Testis (tissue), 3 donors: ENCODE data around the gene SIPA1L3. TPM values are rescaled to one million over a fixed set of nuclear protein-coding genes. Genes with fewer than 3 reads are reported as not detected.

Experiments
- DNase-seq: peaks from one replicate; pipeline ENCODE4 v3.0.0-alpha.2; 2019
- H3K27ac ChIP-seq, 2 donors: fragments of 200-600 bp; sonication (generic); one replicate each; pipeline ENCODE4 v1.5.1; 2019
- H3K27me3 ChIP-seq: fragments of 200-600 bp; sonication (generic); one replicate; pipeline ENCODE4 v1.5.1; 2019
- H3K36me3 ChIP-seq: fragments of 200-600 bp; sonication (generic); one replicate; pipeline ENCODE4 v1.5.1; 2017; ENCODE audit warnings: low read depth; ENCODE audit errors: missing control alignments
- H3K4me1 ChIP-seq: fragments of 200-600 bp; sonication (generic); one replicate; pipeline ENCODE4 v1.5.1; 2019
- H3K4me3 ChIP-seq, 2 donors: fragments of 200-600 bp; sonication (generic); one replicate each; pipeline ENCODE4 v1.5.1; 2017 to 2019
- H3K9me3 ChIP-seq: fragments of 200-600 bp; sonication (generic); one replicate; pipeline ENCODE4 v1.5.1; 2017
- CTCF ChIP-seq, 3 experiments: fragments of 450-650 bp in 2 of 3; fragments of 200-600 bp in 1 of 3; sonication (generic) in 1 of 3; IDR thresholded peaks; one replicate each; pipeline ENCODE4 v1.5.1; 2016 to 2019; ENCODE audit warnings: antibody characterized with exemption in 3 of 3, mild to moderate bottlenecking in 2 of 3, moderate library complexity in 1 of 3
- POLR2A ChIP-seq: fragments of 450-650 bp; IDR thresholded peaks from one replicate; pipeline ENCODE4 v1.6.1; 2017; ENCODE audit warnings: antibody characterized with exemption, mild to moderate bottlenecking, moderate library complexity
- WGBS, 2 donors: methylation state at CpG; one replicate each; pipeline ENCODE4 v1.1.5; 2018; 5-methylcytosine and 5-hydroxymethylcytosine counted together
- intact Hi-C: fragments of 100-400 bp; cut with DNase I; formaldehyde crosslinking; loops from one replicate; pipeline ENCODE4 v1.15.1; 2023; ENCODE audit warnings: low total_unique reads
- polyA plus RNA-seq: library from polyadenylated mRNA; stranded (reverse); fragments of 350-450 nt; fragmentation: Illumina TruSeq; extraction: RNeasy Lipid Tissue Mini Kit (QIAGEN cat#74804); gene quantifications from one replicate; pipeline ENCODE4 v1.2.3, GENCODE V29; 2014; ENCODE audit warnings: low read depth, low replicate concordance; ENCODE audit not compliant: insufficient read depth
- total RNA-seq, 2 donors: library from RNA; depleted of rRNA; stranded (reverse); fragments of >200 nt; gene quantifications; one replicate each; pipeline ENCODE4 v1.2.3, GENCODE V29; 2016

SIPA1L3 gene
- total and polyA plus RNA-seq, 3 donors from 2014 or later, result 21.1 to 47.6 (median 43.7) TPM

GRCh38 chr19:38172001-38172400, 265.0 kb downstream of the SIPA1L3 start:
- Histone ChIP-seq H3K27me3 (no peaks in the 10 kb centered on the region), H3K4me3 (no peak overlapping the region), H3K36me3 (no peaks in the 10 kb centered on the region), H3K9me3 (no peaks in the 10 kb centered on the region), H3K27ac (no peak overlapping the region), H3K4me1 (no peaks in the 10 kb centered on the region)
- DNase-seq, result no peak
- intact Hi-C loops, result no loop called here
- no peak for TF ChIP-seq CTCF (IDR thresholded peaks at IDR 0.05)
- WGBS, 2 donors, result 89 to 92% methylated on average over 8 of the region's 8 CpGs

- Histone ChIP-seq H3K9me3 (no peaks in the 10 kb centered on the region), H3K27me3 (no peaks in the 10 kb centered on the region), H3K4me3 (no peak overlapping the region), H3K4me1 (no peaks in the 10 kb centered on the region), H3K27ac (no peak overlapping the region), H3K36me3 (no peaks in the 10 kb centered on the region)
- WGBS, 2 donors, result 87 to 94% methylated on average over 8 to 20 of the region's 22 CpGs
- intact Hi-C loops, result no loop called here
- no peak for DNase-seq
- no peak for TF ChIP-seq POLR2A
- no peak for TF ChIP-seq CTCF (IDR thresholded peaks at IDR 0.05)
Measured at GRCh38 chr19:38173291-38174041, 266.5 kb downstream of the SIPA1L3 start.

DNA sequence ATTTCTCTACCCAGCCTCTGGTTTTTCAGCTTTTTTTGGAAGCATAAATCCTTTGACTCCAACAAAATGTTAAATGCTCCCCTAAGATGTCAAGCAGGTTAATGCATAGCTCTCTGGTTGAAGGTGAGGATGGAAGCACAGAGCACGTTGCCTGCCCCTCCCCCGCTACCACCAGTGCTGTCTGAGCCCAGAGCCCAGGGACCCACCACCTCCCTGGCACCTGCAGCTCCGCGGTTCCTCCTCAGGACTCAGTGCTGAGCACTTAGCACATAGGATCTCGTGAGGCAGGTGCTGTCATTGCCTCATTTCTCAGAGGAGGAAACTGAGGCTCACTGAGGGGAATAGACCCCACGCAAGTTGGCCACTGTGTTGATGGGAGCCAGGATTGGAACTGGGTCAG, 268.4 kb downstream of the SIPA1L3 start:
- TF ChIP-seq POLR2A (no peak), CTCF (IDR thresholded peaks at IDR 0.05) (no peak)
- intact Hi-C loops, result no loop called here
- WGBS, 2 donors, result 76 to 93% methylated on average over 6 of the region's 6 CpGs
- no peak overlapping the region for H3K27ac ChIP-seq
- H3K36me3 ChIP-seq, result no peaks in the 10 kb centered on the region
- no peaks in the 10 kb centered on the region for H3K4me1 ChIP-seq
- no peaks in the 10 kb centered on the region for H3K9me3 ChIP-seq
- H3K4me3 ChIP-seq, result no peak overlapping the region
- no peak for DNase-seq
- no peaks in the 10 kb centered on the region for H3K27me3 ChIP-seq

DNA sequence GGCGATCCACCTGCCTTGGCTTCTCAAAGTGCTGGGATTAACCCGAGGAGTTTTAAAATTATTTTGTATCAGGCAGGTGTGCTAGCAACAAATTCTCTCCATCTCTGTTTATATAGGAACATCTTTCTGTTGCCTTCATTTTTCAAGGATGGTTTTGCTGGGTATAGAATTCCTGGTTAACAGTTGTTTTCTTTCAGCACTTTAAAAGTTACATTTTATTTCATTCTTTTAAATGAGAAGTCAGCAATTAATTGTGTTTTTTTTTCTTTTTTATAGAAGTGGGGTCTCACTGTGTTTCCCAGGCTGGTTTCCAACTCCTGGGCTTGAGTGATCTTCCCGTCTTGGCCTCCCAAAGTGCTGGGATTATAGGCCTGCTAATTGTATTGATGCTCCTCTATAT, 273.1 kb downstream of the SIPA1L3 start:
- TF ChIP-seq POLR2A (no peak), CTCF (IDR thresholded peaks at IDR 0.05) (no peak)
- no peak overlapping the region for H3K4me3 ChIP-seq
- H3K27me3 ChIP-seq, result no peaks in the 10 kb centered on the region
- no peak for DNase-seq
- H3K9me3 ChIP-seq, result no peaks in the 10 kb centered on the region
- no peaks in the 10 kb centered on the region for H3K36me3 ChIP-seq
- no peak overlapping the region for H3K27ac ChIP-seq
- WGBS, 2 donors, result 97 to 100% methylated on average over 3 of the region's 3 CpGs
- H3K4me1 ChIP-seq, result no peaks in the 10 kb centered on the region
- intact Hi-C loops, result no loop called here
